AG04450 (cell line): Measurements from ENCODE around the gene ZSCAN5A. TPM values are rescaled to one million over a fixed set of nuclear protein-coding genes. Genes with fewer than 3 reads are reported as not detected.
A peak's percentile ranks its signal among the peaks of the same experiment; 100 is the strongest.

Experiments
- CTCF ChIA-PET: fragments of 300-600, 350-600 bp; formaldehyde crosslinking; extraction: SDS; loops from one replicate; lab custom pipeline; 2022; ENCODE audit warnings: antibody characterized with exemption, inconsistent platforms; lab: Charles Lee
- POLR2A ChIA-PET: fragments of 350-600 bp; formaldehyde crosslinking; extraction: SDS; loops from one replicate; lab custom pipeline; 2021; ENCODE audit warnings: antibody characterized with exemption, inconsistent platforms; lab: Yijun Ruan, JAX
- DNase-seq: peaks from one replicate; pipeline ENCODE4 v3.0.0-alpha.2; 2011; ENCODE audit warnings: low read depth, low spot score
- H3K27ac ChIP-seq: one replicate; pipeline ENCODE4 v1.5.1; 2012; ENCODE audit warnings: low read depth, low read length, control low read depth
- H3K27me3 ChIP-seq: one replicate; pipeline ENCODE4 v1.6.0; 2012; ENCODE audit warnings: low read length; ENCODE audit not compliant: control insufficient read depth, insufficient read depth
- H3K4me3 ChIP-seq: 2 replicates; pipeline ENCODE4 v1.5.1; 2011; ENCODE audit warnings: mild to moderate bottlenecking, low read depth, low read length, control low read depth
- H3K9me3 ChIP-seq: 2 replicates; pipeline ENCODE4 v1.5.1; 2012; ENCODE audit warnings: low read length; ENCODE audit not compliant: control insufficient read depth, insufficient read depth
- CTCF ChIP-seq: IDR thresholded peaks from 2 replicates; pipeline ENCODE4 v1.5.1; 2011; ENCODE audit warnings: low read depth, low read length, control low read depth, inconsistent platforms
- polyA plus RNA-seq: library from polyadenylated mRNA; depleted of rRNA; stranded (reverse); fragments of >200 nt; gene quantifications from 2 replicates; pipeline ENCODE4 v1.2.3, GENCODE V29; 2011

ZSCAN5A gene
- polyA plus RNA-seq, 1 experiment = 3.7 TPM

- ChIA-PET CTCF (interaction anchor here (0.9 to 4.0 kb wide), 3 partner anchors 20 to 232 kb away, joined by 3 to 33 read pairs (median 22); no protein-coding TSS in a partner anchor), POLR2A (no interaction called here)
- Histone ChIP-seq H3K9me3 (no peaks in the 10 kb centered on the region; the same call in 1 of the 2 replicates), H3K27me3 (no peaks in the 10 kb centered on the region), H3K27ac (no peak overlapping the region), H3K4me3 (no peak overlapping the region)
- TF ChIP-seq CTCF = no peak
- DNase-seq = no peak
Observed at GRCh38 chr19:56312787-56313657, 1.6 kb downstream of the ZSCAN5A start.

DNA sequence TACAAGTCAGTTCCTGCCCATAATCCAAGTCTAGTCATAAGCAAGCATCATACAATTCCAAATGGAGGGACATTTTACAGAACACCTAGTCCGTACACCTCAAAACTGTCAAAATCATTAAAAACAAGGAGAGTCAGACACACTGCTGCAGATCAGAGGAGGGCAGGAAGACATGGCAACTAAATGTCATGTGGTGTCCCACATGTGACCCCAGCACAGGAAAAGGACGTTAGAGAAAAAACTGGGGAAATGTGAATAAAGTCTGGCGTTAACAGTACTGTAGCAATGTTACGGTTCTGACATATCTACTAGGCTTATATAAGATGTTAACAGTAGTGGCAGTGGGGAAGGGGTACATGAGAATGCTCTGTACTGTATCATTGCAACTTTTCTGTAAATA is 2.3 kb downstream of the ZSCAN5A start:
- DNase-seq = no peak
- Histone ChIP-seq H3K9me3 (no peaks in the 10 kb centered on the region; the same call in 1 of the 2 replicates), H3K27me3 (no peaks in the 10 kb centered on the region), H3K27ac (no peak overlapping the region), H3K4me3 (no peak overlapping the region)
- CTCF ChIA-PET = interaction anchor here (4.0 kb wide), 1 partner anchor 59 kb away, joined by 33 read pairs; no protein-coding TSS in a partner anchor
- TF ChIP-seq CTCF = no peak
- POLR2A ChIA-PET = no interaction called here

GRCh38 chr19:56310462-56310861 is 4.2 kb downstream of the ZSCAN5A start:
- no peaks in the 10 kb centered on the region; the same call in 1 of the 2 replicates for H3K9me3 ChIP-seq
- POLR2A ChIA-PET = interaction anchor here (0.7 kb wide), 1 partner anchor 1264 kb away, joined by 3 read pairs; no protein-coding TSS in a partner anchor
- H3K27me3 ChIP-seq = no peaks in the 10 kb centered on the region
- no peak overlapping the region for H3K4me3 ChIP-seq
- no peak for TF ChIP-seq CTCF
- no peak overlapping the region for H3K27ac ChIP-seq
- CTCF ChIA-PET = interaction anchor here (0.7 to 2.7 kb wide), 9 partner anchors 23 to 245 kb away, joined by 3 to 30 read pairs (median 4); no protein-coding TSS in a partner anchor
- no peak for DNase-seq

- no peak for DNase-seq
- H3K27ac ChIP-seq = no peak overlapping the region
- POLR2A ChIA-PET = interaction anchor here (0.6 to 0.7 kb wide), 2 partner anchors 188 to 1263 kb away, joined by 3 read pairs; partner anchors contain the start of gene ZNF787
Observed at GRCh38 chr19:56309511-56310185, 5.0 kb downstream of the ZSCAN5A start.

More at GRCh38 chr19:56309511-56310185, 5.0 kb downstream of the ZSCAN5A start:
- peak; percentile 63 for TF ChIP-seq CTCF
- CTCF ChIA-PET = interaction anchor here (0.6 to 2.7 kb wide), 14 partner anchors 8 to 244 kb away, joined by 3 to 30 read pairs (median 4); no protein-coding TSS in a partner anchor
- H3K27me3 ChIP-seq = no peaks in the 10 kb centered on the region
- no peak overlapping the region for H3K4me3 ChIP-seq
- H3K9me3 ChIP-seq = no peaks in the 10 kb centered on the region; the same call in 1 of the 2 replicates
